ENCODE results near the gene PFKFB1. TPM values are rescaled to one million over a fixed set of nuclear protein-coding genes. Genes with fewer than 3 reads are reported as not detected.

PFKFB1 gene
- total RNA-seq, 1 experiment from 2014 or later, result 0.42 TPM

GRCh38 chrX:54935306-54935705 is 58.7 kb downstream of the PFKFB1 start:
- Mint-ChIP-seq H3K27me3 (ENCODE audit: low read depth) (peaks cover 5% of the 10 kb centered on the region; the same call in 1 of the 2 replicates), H3K4me3 (no peak overlapping the region), H3K9me3 (no peaks in the 10 kb centered on the region), H3K36me3 (peaks cover 12% of the 10 kb centered on the region), H3K4me1 (no peaks in the 10 kb centered on the region), H3K27ac (no peak overlapping the region)
- ChIA-PET CTCF (interaction anchor here (1.4 kb wide), 1 partner anchor 122 kb away, joined by 3 read pairs; no protein-coding TSS in a partner anchor), POLR2A (no interaction called here)
- ATAC-seq, result no peak
- DNase-seq (ENCODE audit: low spot score), result no peak
- TF ChIP-seq AFF4 (CRISPR knock-in tag; IDR thresholded peaks at IDR 0.05; ENCODE audit: borderline replicate concordance), result no peak
- TF ChIP-seq HMGA2 (CRISPR knock-in tag; IDR thresholded peaks at IDR 0.05), result no peak
- TF ChIP-seq ELF4 (CRISPR knock-in tag; IDR thresholded peaks at IDR 0.05; ENCODE audit: low read depth), result no peak
- no peak for TF ChIP-seq MXD4 (CRISPR knock-in tag; IDR thresholded peaks at IDR 0.05; ENCODE audit: borderline replicate concordance)
- TF ChIP-seq IRF1 (CRISPR knock-in tag; IDR thresholded peaks at IDR 0.05), result no peak
- no peak for TF ChIP-seq ATF1 (CRISPR knock-in tag; IDR thresholded peaks at IDR 0.05)
- no peak for TF ChIP-seq ZNF232 (CRISPR knock-in tag; IDR thresholded peaks at IDR 0.05)
- TF ChIP-seq ZMAT4 (CRISPR knock-in tag; IDR thresholded peaks at IDR 0.05), result no peak
- no peak for TF ChIP-seq NR2C2 (CRISPR knock-in tag; IDR thresholded peaks at IDR 0.05)
- TF ChIP-seq, protein P1, sequence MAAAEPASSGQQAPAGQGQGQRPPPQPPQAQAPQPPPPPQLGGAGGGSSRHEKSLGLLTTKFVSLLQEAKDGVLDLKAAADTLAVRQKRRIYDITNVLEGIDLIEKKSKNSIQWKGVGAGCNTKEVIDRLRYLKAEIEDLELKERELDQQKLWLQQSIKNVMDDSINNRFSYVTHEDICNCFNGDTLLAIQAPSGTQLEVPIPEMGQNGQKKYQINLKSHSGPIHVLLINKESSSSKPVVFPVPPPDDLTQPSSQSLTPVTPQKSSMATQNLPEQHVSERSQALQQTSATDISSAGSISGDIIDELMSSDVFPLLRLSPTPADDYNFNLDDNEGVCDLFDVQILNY (CRISPR knock-in tag; IDR thresholded peaks at IDR 0.05), result no peak
- TF ChIP-seq SP1 (CRISPR knock-in tag; conservative IDR thresholded peaks at IDR 0.05), result no peak
- no peak for TF ChIP-seq CREM (CRISPR knock-in tag; IDR thresholded peaks at IDR 0.05)
- TF ChIP-seq TP53 (CRISPR knock-in tag; IDR thresholded peaks at IDR 0.05), result no peak
- TF ChIP-seq NFATC4 (CRISPR knock-in tag; IDR thresholded peaks at IDR 0.05), result no peak
- no peak for TF ChIP-seq ZNF532 (CRISPR knock-in tag; IDR thresholded peaks at IDR 0.05; ENCODE audit: borderline replicate concordance)
- no peak for TF ChIP-seq ZNF121 (CRISPR knock-in tag; IDR thresholded peaks at IDR 0.05)

- no peak overlapping the region for H3K27ac Mint-ChIP-seq
- no peaks in the 10 kb centered on the region for H3K4me1 Mint-ChIP-seq
- ChIA-PET POLR2A (no interaction called here), CTCF (interaction anchor here (1.4 kb wide), 1 partner anchor 122 kb away, joined by 3 read pairs; no protein-coding TSS in a partner anchor)
- H3K4me3 Mint-ChIP-seq, result no peak overlapping the region
- no peaks in the 10 kb centered on the region for H3K9me3 Mint-ChIP-seq
- TF ChIP-seq, protein P1 (CRISPR knock-in tag; IDR thresholded peaks at IDR 0.05), result no peak
- TF ChIP-seq, protein P2, sequence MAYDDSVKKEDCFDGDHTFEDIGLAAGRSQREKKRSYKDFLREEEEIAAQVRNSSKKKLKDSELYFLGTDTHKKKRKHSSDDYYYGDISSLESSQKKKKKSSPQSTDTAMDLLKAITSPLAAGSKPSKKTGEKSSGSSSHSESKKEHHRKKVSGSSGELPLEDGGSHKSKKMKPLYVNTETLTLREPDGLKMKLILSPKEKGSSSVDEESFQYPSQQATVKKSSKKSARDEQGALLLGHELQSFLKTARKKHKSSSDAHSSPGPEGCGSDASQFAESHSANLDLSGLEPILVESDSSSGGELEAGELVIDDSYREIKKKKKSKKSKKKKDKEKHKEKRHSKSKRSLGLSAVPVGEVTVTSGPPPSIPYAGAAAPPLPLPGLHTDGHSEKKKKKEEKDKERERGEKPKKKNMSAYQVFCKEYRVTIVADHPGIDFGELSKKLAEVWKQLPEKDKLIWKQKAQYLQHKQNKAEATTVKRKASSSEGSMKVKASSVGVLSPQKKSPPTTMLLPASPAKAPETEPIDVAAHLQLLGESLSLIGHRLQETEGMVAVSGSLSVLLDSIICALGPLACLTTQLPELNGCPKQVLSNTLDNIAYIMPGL (CRISPR knock-in tag; IDR thresholded peaks at IDR 0.05), result no peak
- TF ChIP-seq USF1 (CRISPR knock-in tag; IDR thresholded peaks at IDR 0.05), result no peak
- H3K27me3 Mint-ChIP-seq (ENCODE audit: low read depth), result peaks cover 5% of the 10 kb centered on the region; the same call in 1 of the 2 replicates
- ATAC-seq (no peak), DNase-seq (ENCODE audit: low spot score) (no peak)
- peaks cover 12% of the 10 kb centered on the region for H3K36me3 Mint-ChIP-seq
These were observed 59.1 kb downstream of the PFKFB1 start for GRCh38 chrX:54934890-54935289.
